Stimulated activated CD8-positive, alpha-beta memory T cell treated with anti-CD3 and anti-CD28 coated beads, Interleukin-12 subunit alpha, Interleukin-12 subunit beta, amount 100 ng/mL, for 4 hours (primary cell): Measurements from ENCODE around the gene CLTCL1.

Experiments
- DNase-seq: peaks from one replicate; pipeline ENCODE4 v3.0.0-alpha.2; 2020; ENCODE audit warnings: low read depth

Gene CLTCL1

GRCh38 chr22:19195796-19196731 lies 95.5 kb downstream of the CLTCL1 start:
- no peak for DNase-seq

GRCh38 chr22:19194766-19195536 lies 96.6 kb downstream of the CLTCL1 start:
- DNase-seq, result no peak

GRCh38 chr22:19193879-19194278 lies 97.6 kb downstream of the CLTCL1 start:
- no peak for DNase-seq

- no peak for DNase-seq
These were observed 103.6 kb downstream of the CLTCL1 start for GRCh38 chr22:19187716-19188563.

- DNase-seq, result no peak
These were observed 107.1 kb downstream of the CLTCL1 start for GRCh38 chr22:19184276-19184997.

GRCh38 chr22:19183216-19183615 lies 108.3 kb downstream of the CLTCL1 start:
- no peak for DNase-seq

- DNase-seq, result no peak
These were observed 108.9 kb downstream of the CLTCL1 start for GRCh38 chr22:19182472-19183157.

- no peak for DNase-seq
These were observed 109.6 kb downstream of the CLTCL1 start for GRCh38 chr22:19181786-19182471.

- DNase-seq, result no peak
These were observed 110.6 kb downstream of the CLTCL1 start for GRCh38 chr22:19180740-19181410.

GRCh38 chr22:19180234-19180633 lies 111.3 kb downstream of the CLTCL1 start:
- DNase-seq, result no peak

- DNase-seq, result no peak
These were observed 111.9 kb downstream of the CLTCL1 start for GRCh38 chr22:19179497-19180048.

- peak; percentile 78 for DNase-seq
These were observed 112.6 kb downstream of the CLTCL1 start, which contains the start of gene SLC25A1 for GRCh38 chr22:19178657-19179496. TSS of gene SLC25A1 (minus strand) at chr22:19178736. CDS start at chr22:19178673, 63 bp downstream.

- peak; percentile 45 for DNase-seq
These were observed 113.4 kb downstream of the CLTCL1 start for GRCh38 chr22:19178065-19178656.

- no peak for DNase-seq
These were observed 114.1 kb downstream of the CLTCL1 start for GRCh38 chr22:19177164-19178064.

- no peak for DNase-seq
These were observed 114.8 kb downstream of the CLTCL1 start for GRCh38 chr22:19176732-19177131.

- DNase-seq, result no peak
These were observed 115.3 kb downstream of the CLTCL1 start for GRCh38 chr22:19176175-19176643.
